ENCODE results near the gene RBM23. TPM values are rescaled to one million over a fixed set of nuclear protein-coding genes. Genes with fewer than 3 reads are reported as not detected.

RBM23 gene
- total RNA-seq, 2 experiments from 2014 or later, result 87.9 to 111 TPM

DNA sequence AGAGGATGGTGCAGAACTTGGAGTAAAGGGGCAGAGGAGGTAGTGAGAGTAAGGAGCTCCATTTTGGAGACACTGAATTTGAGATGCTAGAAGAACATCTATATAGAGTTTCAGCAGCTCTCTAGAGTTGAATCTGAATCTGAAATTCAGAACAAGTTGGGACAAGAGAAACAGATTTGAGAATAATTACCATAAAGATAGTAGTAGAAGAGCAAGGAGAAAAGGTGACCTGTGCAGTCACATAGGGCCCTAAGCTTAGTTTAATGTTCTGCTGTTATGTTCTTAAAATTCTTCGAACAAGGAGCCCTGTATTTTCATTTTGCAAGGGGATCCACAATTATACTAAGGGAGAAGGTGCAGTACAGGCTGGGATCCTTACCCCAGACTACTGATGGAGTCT, 28.5 kb downstream of the RBM23 start:
- intact Hi-C loops (cut with DNase I, micrococcal nuclease), result no loop called here
- POLR2A ChIA-PET, result interaction anchor here (0.8 to 1.3 kb wide), 3 partner anchors 19 to 320 kb away, joined by 3 to 5 read pairs (median 4); partner anchors contain the start of gene LRP10

DNA sequence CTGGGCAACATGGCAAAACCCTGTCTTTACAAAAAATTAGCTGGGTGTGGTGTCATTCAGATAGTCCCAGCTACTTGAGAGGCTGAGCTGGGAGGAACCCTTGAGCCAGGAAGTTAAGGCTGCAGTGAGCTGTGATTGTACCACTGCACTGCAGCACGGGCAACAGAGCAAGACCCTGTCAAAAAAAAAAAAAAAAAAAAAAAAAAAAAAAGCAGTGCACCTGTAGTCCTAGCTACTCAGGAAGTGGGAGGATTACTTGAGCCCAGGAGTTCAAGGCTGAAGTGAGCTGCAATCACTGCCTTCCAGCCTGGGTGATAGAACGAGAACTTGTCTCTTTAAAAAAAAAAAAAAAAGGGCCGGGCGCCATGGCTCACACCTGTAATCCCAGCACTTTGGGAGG, 30.3 kb downstream of the RBM23 start:
- Mint-ChIP-seq H3K27ac (peak overlapping the region; percentile 93), H3K27me3 (no peaks in the 10 kb centered on the region), H3K36me3 (ENCODE audit: low read depth) (peaks cover 15% of the 10 kb centered on the region), H3K9me3 (no peaks in the 10 kb centered on the region), H3K4me1 (ENCODE audit: low read depth) (peaks cover 57% of the 10 kb centered on the region), H3K4me3 (peak overlapping the region; percentile 95)
- Histone ChIP-seq H3K9me3 (ENCODE audit: control insufficient read depth in 1 of 2, insufficient read depth in 1 of 2, low read length in 2 of 2) (no peaks in the 10 kb centered on the region), H3K4me3 (ENCODE audit: low read length) (peak overlapping the region; percentile 71), H3K4me1 (ENCODE audit: insufficient read depth, low read length) (peaks cover 56% of the 10 kb centered on the region), H3K36me3 (ENCODE audit: insufficient read depth, low read length) (peaks cover 4% of the 10 kb centered on the region), H3K27me3 (ENCODE audit: control insufficient read depth in 1 of 2, insufficient read depth in 2 of 2, low read length in 2 of 2) (no peaks in the 10 kb centered on the region), H3K27ac (ENCODE audit: low read depth in 1 of 2, low read length in 2 of 2) (peak overlapping the region in 1 of 2 donors; percentile 65)
- ChIA-PET CTCF (interaction anchor here (0.8 to 2.0 kb wide), 9 partner anchors 12 to 318 kb away, joined by 3 to 9 read pairs (median 5); partner anchors contain the start of gene PRMT5), POLR2A (interaction anchor here (0.6 to 8.8 kb wide), 11 partner anchors 8 to 318 kb away, joined by 3 to 97 read pairs (median 4); partner anchors contain the start of genes DAD1, HAUS4, LRP10 and OXA1L)
- intact Hi-C loops (cut with DNase I, micrococcal nuclease), result loop anchor here (1.0 to 2.0 kb wide), 2 partner anchors 12 to 28 kb away; no protein-coding TSS in a partner anchor
- peak in 4 of 14 experiments; percentile 45 to 55 (median 52) for DNase-seq
- TF ChIP-seq, protein P1, sequence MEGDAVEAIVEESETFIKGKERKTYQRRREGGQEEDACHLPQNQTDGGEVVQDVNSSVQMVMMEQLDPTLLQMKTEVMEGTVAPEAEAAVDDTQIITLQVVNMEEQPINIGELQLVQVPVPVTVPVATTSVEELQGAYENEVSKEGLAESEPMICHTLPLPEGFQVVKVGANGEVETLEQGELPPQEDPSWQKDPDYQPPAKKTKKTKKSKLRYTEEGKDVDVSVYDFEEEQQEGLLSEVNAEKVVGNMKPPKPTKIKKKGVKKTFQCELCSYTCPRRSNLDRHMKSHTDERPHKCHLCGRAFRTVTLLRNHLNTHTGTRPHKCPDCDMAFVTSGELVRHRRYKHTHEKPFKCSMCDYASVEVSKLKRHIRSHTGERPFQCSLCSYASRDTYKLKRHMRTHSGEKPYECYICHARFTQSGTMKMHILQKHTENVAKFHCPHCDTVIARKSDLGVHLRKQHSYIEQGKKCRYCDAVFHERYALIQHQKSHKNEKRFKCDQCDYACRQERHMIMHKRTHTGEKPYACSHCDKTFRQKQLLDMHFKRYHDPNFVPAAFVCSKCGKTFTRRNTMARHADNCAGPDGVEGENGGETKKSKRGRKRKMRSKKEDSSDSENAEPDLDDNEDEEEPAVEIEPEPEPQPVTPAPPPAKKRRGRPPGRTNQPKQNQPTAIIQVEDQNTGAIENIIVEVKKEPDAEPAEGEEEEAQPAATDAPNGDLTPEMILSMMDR (IDR thresholded peaks at IDR 0.05), result no peak
- ATAC-seq (ENCODE audit: poor library complexity), result no peak

More for the DNA sequence above, 28.5 kb downstream of the RBM23 start:
- Histone ChIP-seq H3K4me3 (ENCODE audit: low read length) (no peak overlapping the region), H3K27me3 (ENCODE audit: control insufficient read depth in 1 of 2, insufficient read depth in 2 of 2, low read length in 2 of 2) (no peaks in the 10 kb centered on the region), H3K4me1 (ENCODE audit: insufficient read depth, low read length) (peaks cover 46% of the 10 kb centered on the region), H3K27ac (ENCODE audit: low read depth in 1 of 2, low read length in 2 of 2) (no peak overlapping the region), H3K36me3 (ENCODE audit: insufficient read depth, low read length) (peaks cover 8% of the 10 kb centered on the region), H3K9me3 (ENCODE audit: control insufficient read depth in 1 of 2, insufficient read depth in 1 of 2, low read length in 2 of 2) (no peaks in the 10 kb centered on the region)
- H3K27me3 Mint-ChIP-seq, result no peaks in the 10 kb centered on the region
- TF ChIP-seq, protein P1 (IDR thresholded peaks at IDR 0.05), result no peak
- H3K9me3 Mint-ChIP-seq, result no peaks in the 10 kb centered on the region
- ATAC-seq (ENCODE audit: poor library complexity), result no peak
- peaks cover 15% of the 10 kb centered on the region for H3K36me3 Mint-ChIP-seq (ENCODE audit: low read depth)
- H3K4me3 Mint-ChIP-seq, result peak overlapping the region; percentile 56
- peak overlapping the region; percentile 63 for H3K27ac Mint-ChIP-seq
- CTCF ChIA-PET, result interaction anchor here (1.0 to 1.6 kb wide), 2 partner anchors 18 to 39 kb away, joined by 3 read pairs; partner anchors contain the start of gene PRMT5
- no peak for DNase-seq
- peaks cover 42% of the 10 kb centered on the region for H3K4me1 Mint-ChIP-seq (ENCODE audit: low read depth)

DNA sequence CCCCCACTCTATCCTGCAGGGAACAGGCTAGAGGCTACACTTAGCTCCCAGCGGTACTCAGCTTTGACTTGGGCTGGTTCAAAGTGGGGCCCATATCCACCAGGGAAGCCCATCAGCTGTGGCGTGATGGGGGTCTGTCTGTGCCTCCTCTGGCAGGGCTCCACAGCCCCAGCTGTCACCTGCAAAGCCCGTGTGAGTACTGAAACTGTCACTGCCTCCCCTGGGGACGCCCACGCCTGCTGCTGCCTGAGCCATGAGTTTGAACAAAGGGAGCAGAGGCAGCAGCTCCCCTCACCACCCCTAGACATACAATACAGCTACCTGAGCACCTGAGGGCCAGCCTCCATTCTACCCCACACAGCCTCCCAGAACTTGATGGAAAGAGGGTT, 31.0 kb downstream of the RBM23 start:
- peaks cover 62% of the 10 kb centered on the region for H3K4me1 ChIP-seq (ENCODE audit: insufficient read depth, low read length)
- intact Hi-C loops (cut with DNase I, micrococcal nuclease), result loop anchor here (1.0 to 2.0 kb wide), 5 partner anchors 12 to 964 kb away; no protein-coding TSS in a partner anchor
- CTCF ChIA-PET, result interaction anchor here (0.7 to 2.0 kb wide), 8 partner anchors 12 to 181 kb away, joined by 3 to 9 read pairs (median 4); partner anchors contain the start of gene PRMT5

More for the DNA sequence above, 31.0 kb downstream of the RBM23 start:
- Mint-ChIP-seq H3K36me3 (ENCODE audit: low read depth) (peaks cover 11% of the 10 kb centered on the region), H3K4me3 (peak overlapping the region; percentile 95), H3K27ac (peak overlapping the region; percentile 93), H3K27me3 (no peaks in the 10 kb centered on the region), H3K9me3 (no peaks in the 10 kb centered on the region), H3K4me1 (ENCODE audit: low read depth) (peaks cover 64% of the 10 kb centered on the region)
- TF ChIP-seq, protein P1 (IDR thresholded peaks at IDR 0.05), result no peak
- no peaks in the 10 kb centered on the region for H3K27me3 ChIP-seq (ENCODE audit: control insufficient read depth in 1 of 2, insufficient read depth in 2 of 2, low read length in 2 of 2)
- peak overlapping the region; percentile 65 to 84 for H3K27ac ChIP-seq (ENCODE audit: low read depth in 1 of 2, low read length in 2 of 2)
- no peaks in the 10 kb centered on the region for H3K36me3 ChIP-seq (ENCODE audit: insufficient read depth, low read length)
- DNase-seq, result peak in 7 of 14 experiments; percentile 18 to 55 (median 32)
- H3K9me3 ChIP-seq (ENCODE audit: control insufficient read depth in 1 of 2, insufficient read depth in 1 of 2, low read length in 2 of 2), result no peaks in the 10 kb centered on the region
- ATAC-seq (ENCODE audit: poor library complexity), result peak; percentile 18
- POLR2A ChIA-PET, result interaction anchor here (0.6 to 8.8 kb wide), 13 partner anchors 8 to 318 kb away, joined by 3 to 97 read pairs (median 4); partner anchors contain the start of genes HAUS4, LRP10 and OXA1L
- H3K4me3 ChIP-seq (ENCODE audit: low read length), result peak overlapping the region; percentile 71
